Left lobe of liver (tissue), 2 donors: Measurements from ENCODE around the gene ZCCHC14. TPM values are rescaled to one million over a fixed set of nuclear protein-coding genes. Genes with fewer than 3 reads are reported as not detected.
A peak's percentile ranks its signal among the peaks of the same experiment; 100 is the strongest.

Experiments
- ATAC-seq: fragments of 200-7000 bp; cut with Tn5 transposase; one replicate; pipeline ENCODE4 v1.9.1; 2020; ENCODE audit warnings: mild to moderate bottlenecking, moderate library complexity
- DNase-seq: peaks from one replicate; pipeline ENCODE4 v3.0.0-alpha.2; 2020; ENCODE audit warnings: low spot score
- total RNA-seq: library from RNA; stranded (reverse); gene quantifications from one replicate; pipeline ENCODE4 v1.2.1, GENCODE V29; 2021
- donor health status: DM: no; HTN: no; CAD: no; lungs with moderate emphysema.
- donor health status: DM: no; HTN: yes; CAD: no.

ZCCHC14 gene
- total RNA-seq, 1 donor from 2014 or later = 19.3 TPM

DNA sequence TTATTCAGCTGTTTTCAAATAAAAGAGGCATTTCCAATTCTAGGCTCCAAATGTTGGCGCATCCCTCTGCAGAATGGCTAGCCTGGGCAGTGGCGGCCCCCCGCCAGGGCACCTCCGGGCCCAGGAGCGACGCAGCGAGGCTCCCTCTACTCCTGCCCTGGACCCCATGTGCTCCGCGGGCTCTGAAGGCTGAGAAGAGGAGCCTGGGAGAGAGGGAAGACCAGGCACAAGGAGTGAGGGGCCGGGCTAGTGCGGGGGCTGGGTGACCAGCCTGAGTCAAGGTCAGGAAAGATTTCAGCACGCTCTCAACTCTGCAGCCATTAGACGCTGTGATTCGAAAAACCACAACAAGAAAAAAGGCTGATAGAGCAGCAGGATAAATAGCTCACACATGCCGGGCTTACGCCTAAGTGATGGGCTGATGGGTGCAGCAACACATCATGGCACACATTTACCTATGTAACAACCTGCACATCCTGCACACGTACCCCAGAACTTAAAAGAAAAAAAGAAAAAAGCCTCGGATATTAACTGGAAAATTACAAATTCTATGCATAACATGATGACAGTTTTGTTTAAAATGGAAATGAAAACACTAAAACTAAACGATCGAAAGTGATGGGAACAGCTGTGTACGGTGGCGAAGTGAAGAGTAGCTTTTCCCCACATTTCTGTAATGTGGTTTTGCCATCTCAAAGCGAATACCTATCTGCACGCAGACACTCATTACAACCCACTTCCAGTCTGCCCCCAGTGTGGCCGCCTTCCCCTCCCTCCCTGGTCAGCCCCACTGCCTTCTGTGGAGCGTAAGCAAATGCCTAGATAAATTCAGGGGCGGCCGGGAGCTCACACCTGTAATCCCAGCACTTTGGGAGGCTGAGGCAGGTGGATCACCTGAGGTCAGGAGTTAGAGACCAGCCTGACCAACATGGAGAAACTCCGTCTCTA is 56.3 kb downstream of the ZCCHC14 start:
- ATAC-seq (no peak), DNase-seq (no peak)

DNA sequence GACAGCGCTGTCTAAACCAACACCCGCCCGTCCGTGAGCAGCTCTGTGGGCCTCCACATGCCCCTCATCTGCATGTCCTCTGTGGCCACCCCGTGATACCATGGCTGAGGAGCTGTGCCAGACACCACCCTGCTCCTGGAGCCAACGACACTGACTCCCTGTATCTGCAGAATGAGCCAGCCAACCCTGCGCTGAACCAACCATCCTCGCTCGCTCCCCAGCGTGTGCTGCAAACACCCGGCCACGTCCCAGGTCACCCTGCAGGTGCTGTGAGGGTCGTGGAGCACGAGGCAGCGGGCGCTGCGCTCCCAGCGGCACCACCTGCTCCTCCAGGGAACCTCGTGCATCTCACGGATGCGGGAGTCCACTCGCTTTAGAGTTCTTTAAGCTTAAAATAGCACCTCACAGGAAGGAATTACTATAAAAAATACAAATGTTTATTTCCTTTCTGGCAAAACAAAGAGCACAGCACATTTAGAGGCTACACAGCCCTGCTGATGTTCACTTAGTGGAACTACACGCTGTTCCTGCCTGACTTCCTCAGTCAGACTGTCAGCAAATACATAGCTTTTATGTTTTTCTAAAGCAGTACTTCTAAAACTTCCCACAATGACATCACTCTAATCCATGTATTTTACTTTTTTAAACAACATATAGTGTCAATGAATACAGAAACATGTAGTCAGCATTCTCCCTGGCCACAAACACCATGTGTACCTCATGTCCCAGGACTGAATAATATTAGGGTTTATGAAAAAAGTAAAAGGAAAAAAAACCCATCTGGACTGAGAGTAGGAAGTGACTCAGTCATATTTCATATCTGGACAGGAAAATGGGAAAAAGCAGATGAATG is 57.2 kb downstream of the ZCCHC14 start:
- DNase-seq (no peak), ATAC-seq (peak; percentile 50)

- ATAC-seq (no peak), DNase-seq (no peak)
These were observed 58.6 kb downstream of the ZCCHC14 start for GRCh38 chr16:87434146-87434667.

- DNase-seq (no peak), ATAC-seq (no peak)
These were observed 60.4 kb downstream of the ZCCHC14 start for GRCh38 chr16:87432330-87432915.

GRCh38 chr16:87431926-87432325 is 60.9 kb downstream of the ZCCHC14 start:
- DNase-seq (no peak), ATAC-seq (no peak)

DNA sequence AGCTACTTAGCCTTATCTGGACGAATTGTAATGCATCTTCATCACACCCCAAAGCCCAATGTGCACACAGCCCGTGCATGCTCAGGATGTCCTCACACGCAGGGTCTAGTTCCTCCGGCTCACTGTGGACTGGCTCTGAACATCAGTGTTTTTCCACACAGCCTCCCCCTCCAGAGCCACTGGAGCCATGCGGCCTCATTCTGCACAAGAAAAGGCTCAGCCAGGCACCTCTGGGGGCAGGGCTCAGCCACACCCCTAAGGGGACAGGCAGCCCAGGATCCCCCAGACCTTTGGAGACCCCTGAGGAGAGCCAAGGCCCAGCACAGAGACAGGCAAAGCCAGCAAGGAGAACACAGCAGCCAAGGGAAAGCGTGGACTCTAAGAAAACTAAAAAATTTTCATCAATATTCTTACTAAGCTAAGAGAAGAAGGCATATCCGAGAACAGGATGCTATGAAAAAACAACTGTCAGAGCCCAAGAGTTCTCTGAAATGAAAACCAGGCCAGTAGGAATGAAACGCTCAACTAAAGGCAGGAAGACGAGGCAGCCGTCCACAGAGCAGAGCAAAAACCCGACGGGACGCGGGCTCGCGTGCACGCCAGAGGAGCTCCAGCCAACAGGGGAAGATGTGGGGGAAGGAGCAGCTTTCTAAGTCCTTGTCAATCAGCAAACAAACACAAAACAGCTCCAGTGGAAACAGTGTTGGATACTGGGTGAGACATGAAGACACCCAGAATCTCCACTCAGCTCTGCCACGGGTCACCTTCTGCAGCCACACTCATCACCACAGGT is 66.2 kb downstream of the ZCCHC14 start:
- no peak for DNase-seq

GRCh38 chr16:87425941-87426340 is 66.9 kb downstream of the ZCCHC14 start:
- DNase-seq = no peak
- no peak for ATAC-seq

More for the DNA sequence above, 66.2 kb downstream of the ZCCHC14 start:
- no peak for ATAC-seq

GRCh38 chr16:87424266-87424665 is 68.6 kb downstream of the ZCCHC14 start:
- no peak for ATAC-seq
- no peak for DNase-seq

DNA sequence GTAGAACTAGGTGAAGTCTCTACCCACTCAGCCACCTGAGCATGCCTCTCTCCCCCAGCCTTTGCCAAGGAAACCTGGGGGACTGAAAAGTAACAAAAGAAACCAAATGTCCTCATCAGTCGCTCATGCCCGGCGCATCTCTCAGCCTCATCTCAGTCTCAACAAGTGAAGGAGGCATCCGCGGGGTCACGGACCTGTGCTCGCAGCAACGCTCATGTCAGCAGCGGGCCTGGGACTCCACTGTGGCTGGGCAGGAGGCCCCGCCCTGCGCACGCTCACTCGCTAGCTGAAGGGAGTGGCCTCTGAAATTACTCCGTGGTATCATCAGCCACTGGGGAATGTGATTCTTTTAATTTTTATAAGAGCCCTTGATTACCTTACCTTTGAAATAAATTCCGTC is 69.4 kb downstream of the ZCCHC14 start:
- ATAC-seq (no peak), DNase-seq (no peak)

DNA sequence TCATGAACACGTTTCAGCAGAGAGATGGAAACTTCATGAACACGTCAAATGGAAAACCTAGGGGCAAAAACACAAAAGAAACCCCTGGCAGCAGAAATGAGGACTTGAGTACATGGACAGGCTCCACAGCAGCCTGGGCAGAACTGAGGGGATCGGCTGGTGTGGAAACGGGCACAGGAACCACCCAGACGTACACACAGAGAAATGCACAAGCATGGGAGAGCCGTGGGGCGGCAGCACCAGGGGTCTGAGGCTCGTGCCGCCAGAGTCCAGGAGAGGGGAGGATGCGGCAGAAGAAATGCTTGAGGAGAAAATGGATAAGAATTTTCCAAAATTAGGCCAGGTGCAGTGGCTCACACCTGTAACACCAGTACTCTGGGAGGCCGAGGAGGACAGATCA is 70.7 kb downstream of the ZCCHC14 start:
- no peak for DNase-seq
- no peak for ATAC-seq

- DNase-seq (no peak), ATAC-seq (no peak)
These were observed 71.6 kb downstream of the ZCCHC14 start for GRCh38 chr16:87421003-87421912.

DNA sequence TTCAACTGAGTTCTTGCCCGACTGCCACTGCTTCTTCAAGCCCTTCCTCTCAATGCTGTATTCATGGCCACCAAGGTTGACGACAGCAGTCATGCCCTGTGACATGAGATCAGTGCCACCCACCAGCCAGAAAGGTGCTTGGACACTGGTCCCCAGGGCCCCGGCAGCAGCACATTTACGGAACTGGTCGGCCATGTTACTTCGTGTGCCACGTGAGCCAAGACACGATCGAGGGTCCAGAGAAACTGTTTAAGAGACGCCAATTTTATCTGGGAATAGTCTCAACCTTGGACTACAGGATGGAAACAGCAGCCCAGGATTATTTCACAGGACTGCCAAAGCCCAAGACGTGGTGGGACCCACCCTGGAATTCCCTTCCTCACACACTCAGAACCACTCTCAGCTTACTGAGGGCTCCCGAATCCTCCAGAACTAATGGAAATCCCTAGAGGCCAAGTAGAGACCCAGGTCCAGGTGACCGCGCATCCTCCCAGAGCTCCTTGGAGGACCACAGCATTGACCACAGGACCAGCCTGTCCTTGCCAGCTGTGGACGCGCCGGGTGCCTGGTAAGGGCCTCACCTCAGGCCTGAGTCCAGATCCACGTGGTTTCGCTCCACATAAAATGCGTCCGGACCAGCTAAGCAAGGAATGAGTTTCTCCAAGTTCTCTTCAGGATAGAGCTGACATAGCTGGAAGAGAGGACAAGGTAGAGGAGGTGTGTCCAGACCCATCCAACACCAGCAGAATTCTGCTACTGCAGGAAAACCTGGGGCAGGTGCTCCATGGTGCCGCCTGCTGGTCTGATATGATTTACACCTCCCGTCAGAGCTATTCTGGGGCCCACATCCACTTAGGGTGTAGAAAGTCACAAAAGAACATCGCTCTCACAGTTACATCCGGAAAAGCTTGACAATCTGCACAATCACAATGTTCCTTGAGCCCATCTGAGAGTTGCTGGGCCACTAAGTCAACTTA is 72.5 kb downstream of the ZCCHC14 start:
- ATAC-seq (peak; percentile 47), DNase-seq (no peak)

GRCh38 chr16:87418644-87419043 is 74.2 kb downstream of the ZCCHC14 start:
- no peak for DNase-seq
- ATAC-seq = no peak

- DNase-seq (no peak), ATAC-seq (no peak)
These were observed 74.6 kb downstream of the ZCCHC14 start for GRCh38 chr16:87418216-87418615.

- ATAC-seq = peak; percentile 32
These were observed 75.3 kb downstream of the ZCCHC14 start for GRCh38 chr16:87417528-87417910.

DNA sequence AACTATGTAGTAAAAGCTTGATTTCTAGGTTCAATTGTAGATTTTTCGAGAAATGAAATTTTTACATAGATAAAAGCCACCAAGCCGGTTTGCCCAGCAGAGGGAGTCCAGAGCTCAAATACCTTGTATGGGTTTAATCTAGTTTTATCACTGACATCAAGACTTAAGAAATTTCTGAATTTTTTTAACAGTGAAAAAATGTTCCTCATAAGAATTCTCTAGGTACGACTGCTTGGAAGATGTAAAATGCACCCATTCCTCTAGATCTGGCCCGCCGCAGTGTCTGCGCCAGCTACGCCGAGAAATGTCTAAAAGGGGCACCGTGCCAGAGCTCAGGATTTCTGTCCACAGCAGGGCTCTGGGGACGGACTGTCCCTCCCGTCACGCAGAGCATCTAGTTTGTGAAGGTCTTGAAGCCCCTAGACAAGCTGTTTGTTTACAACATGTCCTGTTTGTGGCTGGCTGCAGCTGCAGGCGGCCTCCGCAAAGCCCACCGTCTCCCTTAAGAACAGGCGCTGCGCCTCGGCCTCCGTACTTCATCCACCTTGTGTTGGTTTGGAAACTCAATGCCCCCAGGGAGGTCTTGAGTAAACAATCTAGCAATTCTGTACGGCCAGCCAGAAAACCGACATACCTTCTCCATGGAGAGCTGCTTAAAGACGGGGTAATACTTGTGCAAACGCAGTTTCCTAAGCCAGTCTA is 75.8 kb downstream of the ZCCHC14 start:
- ATAC-seq (peak; percentile 61), DNase-seq (no peak)

More at GRCh38 chr16:87417528-87417910, 75.3 kb downstream of the ZCCHC14 start:
- DNase-seq = no peak

GRCh38 chr16:87415441-87415840 is 77.4 kb downstream of the ZCCHC14 start:
- ATAC-seq = no peak
- DNase-seq = no peak
